MM.1S (cell line): ENCODE measurements around the gene LPCAT1.

Experiments
- EZH2 ChIP-seq: fragments of 300-600 bp; sonication (generic); optimal IDR thresholded peaks from 2 replicates; pipeline ENCODE3; 2017; ENCODE audit warnings: low read depth, mild to moderate bottlenecking, antibody characterized with exemption, low read length, mixed read lengths
- TF ChIP-seq, protein P1 (sequence below): fragments of 300-600 bp; sonication (generic); IDR thresholded peaks from 2 replicates; pipeline ENCODE4 v1.5.1; 2016; ENCODE audit warnings: antibody characterized with exemption, low read length, mixed read lengths

DNA sequence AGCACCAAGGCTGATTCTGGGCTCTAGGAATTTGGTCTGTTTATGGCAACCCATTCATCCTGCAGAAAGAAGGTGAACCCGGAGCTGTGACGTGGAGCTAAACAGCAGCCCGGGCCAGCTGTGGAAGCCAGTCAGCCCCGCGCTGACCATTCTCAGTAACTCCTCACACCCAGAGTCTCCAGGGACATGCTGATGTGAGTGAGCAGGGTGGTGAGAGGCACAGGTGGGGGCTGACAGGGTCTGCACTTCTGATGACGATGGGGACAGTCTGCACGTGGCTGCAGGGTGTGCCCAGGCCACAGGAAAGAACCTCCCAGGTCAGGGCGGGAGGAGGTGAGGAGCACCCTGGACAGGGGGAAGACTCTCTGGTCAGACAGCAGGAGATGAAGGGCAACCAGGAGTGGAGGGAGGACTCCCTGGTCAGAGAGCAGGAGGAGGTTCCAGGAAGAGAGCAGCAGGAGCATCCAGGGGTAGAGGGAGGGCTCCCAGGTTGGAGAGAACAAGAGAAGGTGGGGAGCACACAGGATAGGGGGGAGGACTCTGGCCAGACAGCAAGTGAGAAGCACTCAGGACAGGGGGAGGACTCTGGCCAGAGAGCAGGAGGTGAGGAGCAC is 52.4 kb downstream of the LPCAT1 start:
- TF ChIP-seq, protein P1, sequence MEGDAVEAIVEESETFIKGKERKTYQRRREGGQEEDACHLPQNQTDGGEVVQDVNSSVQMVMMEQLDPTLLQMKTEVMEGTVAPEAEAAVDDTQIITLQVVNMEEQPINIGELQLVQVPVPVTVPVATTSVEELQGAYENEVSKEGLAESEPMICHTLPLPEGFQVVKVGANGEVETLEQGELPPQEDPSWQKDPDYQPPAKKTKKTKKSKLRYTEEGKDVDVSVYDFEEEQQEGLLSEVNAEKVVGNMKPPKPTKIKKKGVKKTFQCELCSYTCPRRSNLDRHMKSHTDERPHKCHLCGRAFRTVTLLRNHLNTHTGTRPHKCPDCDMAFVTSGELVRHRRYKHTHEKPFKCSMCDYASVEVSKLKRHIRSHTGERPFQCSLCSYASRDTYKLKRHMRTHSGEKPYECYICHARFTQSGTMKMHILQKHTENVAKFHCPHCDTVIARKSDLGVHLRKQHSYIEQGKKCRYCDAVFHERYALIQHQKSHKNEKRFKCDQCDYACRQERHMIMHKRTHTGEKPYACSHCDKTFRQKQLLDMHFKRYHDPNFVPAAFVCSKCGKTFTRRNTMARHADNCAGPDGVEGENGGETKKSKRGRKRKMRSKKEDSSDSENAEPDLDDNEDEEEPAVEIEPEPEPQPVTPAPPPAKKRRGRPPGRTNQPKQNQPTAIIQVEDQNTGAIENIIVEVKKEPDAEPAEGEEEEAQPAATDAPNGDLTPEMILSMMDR = no peak
- TF ChIP-seq EZH2 = no peak
